Subcutaneous abdominal adipose tissue (tissue), 5 donors: ENCODE results near the gene CRACDL.

ENCODE experiments used
- H3K27ac ChIP-seq: one replicate; pipeline ENCODE4 v1.7.0; 2013; ENCODE audit warnings: low read depth, mild to moderate bottlenecking, inconsistent platforms, low read length, moderate library complexity
- H3K27me3 ChIP-seq, 5 donors: one replicate each; pipeline ENCODE4 v1.7.0; 2013; ENCODE audit warnings: low read length in 5 of 5, inconsistent platforms in 1 of 5; ENCODE audit not compliant: control insufficient read depth in 5 of 5, insufficient read depth in 4 of 5
- H3K36me3 ChIP-seq, 5 donors: one replicate each; pipeline ENCODE4 v1.7.0; 2013; ENCODE audit warnings: low read length in 5 of 5; ENCODE audit not compliant: control insufficient read depth in 5 of 5, insufficient read depth in 5 of 5
- H3K4me1 ChIP-seq, 5 donors: one replicate each; pipeline ENCODE4 v1.7.0; 2013; ENCODE audit warnings: low read length in 5 of 5, mild to moderate bottlenecking in 3 of 5, moderate library complexity in 1 of 5; ENCODE audit not compliant: control insufficient read depth in 5 of 5, insufficient read depth in 5 of 5
- H3K4me3 ChIP-seq, 5 donors: one replicate each; pipeline ENCODE4 v1.7.0; 2013; ENCODE audit warnings: low read length in 5 of 5, low read depth in 1 of 5
- H3K9ac ChIP-seq, 5 donors: one replicate each; pipeline ENCODE4 v1.7.0; 2013; ENCODE audit warnings: low read length in 5 of 5, mild to moderate bottlenecking in 4 of 5, moderate library complexity in 3 of 5
- H3K9me3 ChIP-seq, 5 donors: one replicate each; pipeline ENCODE4 v1.7.0; 2013; ENCODE audit warnings: low read length in 5 of 5; ENCODE audit not compliant: control insufficient read depth in 5 of 5
- donor health status: healthy.
- donor health status: healthy.
- donor health status: healthy.
- donor health status: healthy.
- donor health status: healthy.

CRACDL gene

GRCh38 chr2:98809116-98809515 is 126.9 kb downstream of the CRACDL start:
- H3K36me3 ChIP-seq, result no peaks in the 10 kb centered on the region
- H3K27me3 ChIP-seq, result no peaks in the 10 kb centered on the region
- H3K9ac ChIP-seq, result no peak overlapping the region
- H3K27ac ChIP-seq, result no peak overlapping the region
- H3K9me3 ChIP-seq, result no peaks in the 10 kb centered on the region
- peaks cover 0 to 25% (median 19%) of the 10 kb centered on the region in 5 donors for H3K4me1 ChIP-seq
- H3K4me3 ChIP-seq, result no peak overlapping the region

GRCh38 chr2:98808546-98808945 is 127.5 kb downstream of the CRACDL start:
- H3K4me1 ChIP-seq, result peaks cover under 1 to 25% (median 19%) of the 10 kb centered on the region in 5 donors
- no peaks in the 10 kb centered on the region for H3K9me3 ChIP-seq
- no peak overlapping the region for H3K9ac ChIP-seq

GRCh38 chr2:98807929-98808328 is 128.1 kb downstream of the CRACDL start:
- Histone ChIP-seq H3K9me3 (no peaks in the 10 kb centered on the region), H3K4me1 (peaks cover 2 to 25% (median 19%) of the 10 kb centered on the region in 5 donors), H3K36me3 (no peaks in the 10 kb centered on the region), H3K9ac (no peak overlapping the region), H3K4me3 (no peak overlapping the region), H3K27me3 (no peaks in the 10 kb centered on the region), H3K27ac (no peak overlapping the region)

More at GRCh38 chr2:98808546-98808945, 127.5 kb downstream of the CRACDL start:
- Histone ChIP-seq H3K27me3 (no peaks in the 10 kb centered on the region), H3K4me3 (no peak overlapping the region), H3K36me3 (no peaks in the 10 kb centered on the region), H3K27ac (no peak overlapping the region)

DNA sequence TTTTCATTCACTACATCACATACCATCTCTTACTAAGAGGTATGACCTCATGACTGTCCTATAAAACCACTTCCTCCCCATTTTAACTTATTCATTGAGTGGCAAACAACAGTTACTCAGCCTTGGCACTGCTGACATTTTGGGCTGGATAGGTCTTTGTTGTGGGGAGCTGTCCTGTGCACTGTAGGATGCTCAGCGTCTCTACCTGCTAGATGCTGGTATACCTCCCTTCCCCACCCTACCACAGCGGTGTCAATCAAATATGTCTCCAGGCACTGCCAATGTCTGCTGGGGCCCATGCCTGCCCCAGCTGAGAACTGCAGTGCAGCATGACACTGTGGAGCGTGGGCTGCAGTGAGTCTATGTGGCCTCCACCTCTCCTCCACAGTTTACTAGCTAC is 128.8 kb downstream of the CRACDL start:
- no peaks in the 10 kb centered on the region for H3K9me3 ChIP-seq
- peaks cover 2 to 25% (median 19%) of the 10 kb centered on the region in 5 donors for H3K4me1 ChIP-seq
- H3K27ac ChIP-seq, result no peak overlapping the region
- no peak overlapping the region for H3K4me3 ChIP-seq
- H3K9ac ChIP-seq, result no peak overlapping the region
- no peaks in the 10 kb centered on the region for H3K27me3 ChIP-seq
- no peaks in the 10 kb centered on the region for H3K36me3 ChIP-seq

DNA sequence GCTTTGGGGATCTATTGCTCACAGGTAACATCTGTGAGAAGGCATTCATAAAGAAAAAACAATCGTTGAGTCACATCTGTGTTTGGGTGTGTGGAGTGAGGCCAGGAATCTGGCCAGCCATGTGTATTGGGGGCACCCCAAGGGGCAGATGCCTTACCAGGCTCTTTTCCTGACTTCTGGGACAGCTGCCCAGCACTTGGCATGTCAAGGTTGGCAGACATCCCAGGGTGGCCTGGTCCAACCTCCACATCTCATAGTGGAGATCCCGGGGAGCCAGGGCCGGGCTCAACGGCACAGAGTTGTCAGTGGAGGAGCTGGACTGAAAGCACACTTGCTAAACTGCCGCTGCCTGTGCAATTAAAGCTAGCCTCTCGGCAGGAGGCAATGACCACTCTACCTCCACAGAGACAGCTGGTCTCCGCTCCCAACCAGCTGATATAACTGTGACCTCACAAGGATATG is 129.8 kb downstream of the CRACDL start:
- no peaks in the 10 kb centered on the region for H3K9me3 ChIP-seq
- H3K4me3 ChIP-seq, result no peak overlapping the region
- peaks cover 0 to 4% (median 0%) of the 10 kb centered on the region in 5 donors for H3K27me3 ChIP-seq
- H3K4me1 ChIP-seq, result peaks cover 2 to 25% (median 19%) of the 10 kb centered on the region in 5 donors
- H3K27ac ChIP-seq, result peak overlapping the region; percentile 58
- H3K36me3 ChIP-seq, result peaks cover 0 to 3% (median 0%) of the 10 kb centered on the region in 5 donors
- no peak overlapping the region for H3K9ac ChIP-seq

DNA sequence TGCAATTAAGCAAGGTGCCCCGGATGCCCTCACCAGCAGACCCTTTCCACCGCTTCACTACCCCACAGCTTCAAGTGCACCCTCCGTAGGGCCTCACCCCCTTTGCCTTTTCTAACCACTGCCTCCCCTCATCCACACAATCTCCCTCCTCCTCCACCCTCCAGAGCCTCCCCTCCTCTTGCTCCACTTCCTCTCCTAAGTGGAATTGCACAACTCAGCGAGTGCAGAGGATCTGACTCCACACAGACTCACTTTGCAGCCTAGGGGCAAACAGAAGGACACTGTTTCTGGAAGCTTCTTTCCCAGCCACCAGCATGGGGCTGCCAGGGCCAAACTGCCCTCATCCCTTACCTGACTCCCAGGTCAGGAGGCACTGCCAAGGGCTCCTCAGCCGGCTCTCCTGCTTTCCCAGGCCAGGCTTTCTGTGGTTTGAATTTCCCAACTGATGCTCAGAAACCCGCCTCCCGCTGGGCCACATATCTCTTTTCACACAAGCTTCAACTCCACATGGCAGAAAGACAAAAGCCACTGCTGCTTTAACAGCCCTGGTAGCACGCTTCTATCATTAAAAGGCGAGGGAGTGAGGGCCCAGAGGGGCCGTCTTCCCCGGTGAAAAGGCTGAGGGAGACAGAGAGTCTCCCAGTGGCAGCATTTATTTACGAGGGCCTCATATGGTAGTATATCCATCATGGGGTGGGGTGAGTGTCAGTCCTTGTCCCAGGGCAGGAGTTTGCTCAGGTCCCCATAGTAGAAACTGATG is 130.4 kb downstream of the CRACDL start:
- Histone ChIP-seq H3K4me3 (no peak overlapping the region), H3K27ac (peak overlapping the region; percentile 58), H3K9ac (no peak overlapping the region), H3K27me3 (peaks cover 0 to 4% (median 0%) of the 10 kb centered on the region in 5 donors), H3K4me1 (peaks cover 2 to 25% (median 19%) of the 10 kb centered on the region in 5 donors), H3K36me3 (peaks cover 0 to 5% (median 0%) of the 10 kb centered on the region in 5 donors), H3K9me3 (no peaks in the 10 kb centered on the region)

- H3K4me1 ChIP-seq, result peaks cover 2 to 26% (median 19%) of the 10 kb centered on the region in 5 donors
- no peak overlapping the region for H3K27ac ChIP-seq
- H3K9me3 ChIP-seq, result no peaks in the 10 kb centered on the region
- H3K27me3 ChIP-seq, result peaks cover 0 to 4% (median 2%) of the 10 kb centered on the region in 5 donors
- H3K36me3 ChIP-seq, result peaks cover 0 to 5% (median 0%) of the 10 kb centered on the region in 5 donors
- no peak overlapping the region for H3K4me3 ChIP-seq
- no peak overlapping the region for H3K9ac ChIP-seq
These were observed 131.3 kb downstream of the CRACDL start for GRCh38 chr2:98804736-98805135.

GRCh38 chr2:98804265-98804650 is 131.8 kb downstream of the CRACDL start:
- H3K27ac ChIP-seq, result no peak overlapping the region
- peaks cover 0 to 6% (median 3%) of the 10 kb centered on the region in 5 donors for H3K27me3 ChIP-seq
- H3K4me1 ChIP-seq, result peaks cover 2 to 30% (median 19%) of the 10 kb centered on the region in 5 donors
- no peaks in the 10 kb centered on the region for H3K9me3 ChIP-seq
- H3K36me3 ChIP-seq, result peaks cover 0 to 5% (median 0%) of the 10 kb centered on the region in 5 donors
- H3K9ac ChIP-seq, result no peak overlapping the region
- H3K4me3 ChIP-seq, result no peak overlapping the region

DNA sequence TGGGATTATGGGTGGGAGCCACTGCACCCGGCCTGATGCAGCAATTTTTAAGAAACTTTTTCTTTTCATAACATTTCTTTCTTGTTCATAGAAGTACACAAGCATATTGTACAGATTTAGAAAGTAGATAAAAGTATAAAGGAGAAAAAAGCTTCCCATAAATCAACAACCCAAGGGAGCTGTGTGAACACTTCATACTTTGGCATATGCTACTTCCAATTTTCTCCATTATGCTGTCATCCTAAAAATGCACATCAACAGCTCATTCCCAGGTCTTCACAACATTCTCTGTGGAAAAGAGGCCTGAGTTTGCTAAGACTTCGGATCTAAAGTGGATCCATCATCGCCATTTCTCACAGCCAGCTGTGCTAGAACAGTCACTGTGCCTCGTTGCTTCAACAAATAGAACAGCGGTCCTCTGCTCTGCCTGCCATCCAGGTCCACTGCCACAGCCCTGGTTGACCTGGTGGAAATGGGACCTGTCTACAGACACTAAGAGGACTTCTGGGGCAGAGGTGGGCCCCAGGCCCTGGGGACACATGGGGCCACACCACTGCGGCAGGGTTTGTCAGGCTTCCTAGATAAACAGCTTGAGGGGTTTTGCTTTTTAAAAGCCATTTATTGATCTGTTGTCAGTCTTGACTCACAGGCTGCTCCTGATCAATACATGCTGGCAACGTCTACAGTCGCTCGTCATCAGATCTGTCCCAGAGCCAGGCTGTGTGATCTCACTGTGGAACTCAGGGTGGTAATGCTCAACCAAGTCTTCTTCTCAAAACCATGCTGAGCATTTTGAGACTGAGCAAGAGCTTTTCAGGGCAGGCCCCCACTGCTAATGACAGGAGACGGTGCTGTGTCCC is 132.4 kb downstream of the CRACDL start:
- Histone ChIP-seq H3K27ac (no peak overlapping the region), H3K4me1 (peaks cover 2 to 37% (median 22%) of the 10 kb centered on the region in 5 donors), H3K9ac (no peak overlapping the region), H3K9me3 (no peaks in the 10 kb centered on the region), H3K27me3 (peaks cover 0 to 6% (median 3%) of the 10 kb centered on the region in 5 donors), H3K36me3 (peaks cover 0 to 5% (median 0%) of the 10 kb centered on the region in 5 donors), H3K4me3 (no peak overlapping the region)
